ENCODE results near the gene CTPS2.

The CTPS2 gene

DNA sequence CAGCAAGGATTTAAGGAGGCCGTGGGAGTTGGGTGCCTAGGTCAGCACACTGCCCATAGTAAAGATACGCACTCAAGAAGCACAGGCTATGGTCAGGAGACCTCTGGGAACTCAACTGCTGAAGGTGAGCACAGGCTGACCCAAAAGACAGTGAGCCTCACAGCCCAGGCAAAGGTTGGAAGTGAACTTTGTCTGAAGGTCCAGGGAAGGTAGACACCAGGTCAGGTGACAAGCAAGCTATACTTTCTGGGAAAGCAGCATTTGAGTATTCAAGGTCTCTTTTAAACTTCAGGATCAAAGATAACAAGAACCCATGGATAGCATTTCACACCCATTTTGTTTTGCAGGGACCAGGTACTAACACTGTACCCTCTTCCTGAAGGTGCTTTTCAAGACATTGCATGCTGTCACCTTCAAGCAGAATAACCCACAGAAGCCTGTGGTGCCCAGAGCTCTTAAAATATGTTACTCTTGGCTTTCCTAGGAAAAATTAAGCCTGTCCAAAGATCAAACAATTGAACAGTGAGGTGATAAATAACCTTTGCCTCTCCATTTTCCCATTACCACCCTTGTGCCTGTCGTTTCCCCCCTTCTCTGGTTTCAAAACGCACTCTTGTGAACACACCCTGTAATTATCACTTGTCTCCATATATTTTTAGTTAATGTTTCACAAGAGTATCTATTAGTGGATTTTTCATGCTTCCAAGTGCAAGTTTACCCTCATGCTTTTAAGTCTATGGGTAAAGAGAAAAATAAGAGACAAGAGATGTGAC lies 65.9 kb downstream of the CTPS2 start:
- TF ChIP-seq, protein P1, sequence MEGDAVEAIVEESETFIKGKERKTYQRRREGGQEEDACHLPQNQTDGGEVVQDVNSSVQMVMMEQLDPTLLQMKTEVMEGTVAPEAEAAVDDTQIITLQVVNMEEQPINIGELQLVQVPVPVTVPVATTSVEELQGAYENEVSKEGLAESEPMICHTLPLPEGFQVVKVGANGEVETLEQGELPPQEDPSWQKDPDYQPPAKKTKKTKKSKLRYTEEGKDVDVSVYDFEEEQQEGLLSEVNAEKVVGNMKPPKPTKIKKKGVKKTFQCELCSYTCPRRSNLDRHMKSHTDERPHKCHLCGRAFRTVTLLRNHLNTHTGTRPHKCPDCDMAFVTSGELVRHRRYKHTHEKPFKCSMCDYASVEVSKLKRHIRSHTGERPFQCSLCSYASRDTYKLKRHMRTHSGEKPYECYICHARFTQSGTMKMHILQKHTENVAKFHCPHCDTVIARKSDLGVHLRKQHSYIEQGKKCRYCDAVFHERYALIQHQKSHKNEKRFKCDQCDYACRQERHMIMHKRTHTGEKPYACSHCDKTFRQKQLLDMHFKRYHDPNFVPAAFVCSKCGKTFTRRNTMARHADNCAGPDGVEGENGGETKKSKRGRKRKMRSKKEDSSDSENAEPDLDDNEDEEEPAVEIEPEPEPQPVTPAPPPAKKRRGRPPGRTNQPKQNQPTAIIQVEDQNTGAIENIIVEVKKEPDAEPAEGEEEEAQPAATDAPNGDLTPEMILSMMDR (conservative IDR thresholded peaks at IDR 0.05; ENCODE audit: control insufficient read depth, insufficient read depth, low read depth, low read length) = no peak
- H3K4me3 ChIP-seq (ENCODE audit: control insufficient read depth, low read depth, low read length) = no peak overlapping the region
- DNase-seq (ENCODE audit: low read depth) = no peak

DNA sequence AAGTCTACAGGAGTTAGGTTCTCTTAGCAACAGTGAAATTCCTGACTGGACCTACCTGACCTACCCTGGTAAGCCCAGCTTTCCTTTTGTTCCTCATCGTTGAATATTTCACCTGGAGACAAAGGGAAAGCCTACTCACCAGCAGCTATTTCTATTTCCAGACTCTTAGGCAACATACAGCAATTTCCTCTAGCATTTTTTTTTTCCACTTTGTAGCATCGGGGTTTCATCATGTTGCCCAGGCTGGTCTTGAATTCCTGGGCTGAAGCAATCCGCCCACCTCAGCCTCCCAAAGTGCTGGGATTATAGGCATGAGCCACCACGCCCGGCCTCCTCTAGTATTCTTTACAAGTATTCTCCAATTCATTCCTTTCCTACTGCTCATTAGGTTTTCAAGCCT lies 69.3 kb downstream of the CTPS2 start:
- peak; percentile 50 for DNase-seq (ENCODE audit: low read depth)
- no peak overlapping the region for H3K4me3 ChIP-seq (ENCODE audit: control insufficient read depth, low read depth, low read length)
- TF ChIP-seq, protein P1 (conservative IDR thresholded peaks at IDR 0.05; ENCODE audit: control insufficient read depth, insufficient read depth, low read depth, low read length) = no peak

DNA sequence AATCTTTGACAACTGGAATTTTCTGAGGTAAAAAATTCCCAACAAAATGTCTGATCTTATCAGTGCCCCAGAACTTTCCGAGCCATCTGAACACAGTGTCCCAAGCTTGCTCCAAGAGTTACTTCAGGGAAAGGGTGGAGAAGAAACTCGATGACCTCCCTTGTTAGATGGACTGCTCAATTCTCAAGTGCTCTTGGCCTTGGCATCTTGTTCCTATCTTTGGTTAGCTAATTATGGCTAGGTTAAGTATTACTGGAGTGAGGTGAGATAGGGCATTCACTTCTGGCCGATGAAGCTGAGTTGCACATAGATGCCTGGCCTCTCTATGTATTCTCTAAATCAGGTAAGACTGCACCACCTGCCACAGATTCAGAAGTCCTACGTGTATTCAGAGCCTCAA lies 71.6 kb downstream of the CTPS2 start:
- no peak for DNase-seq (ENCODE audit: low read depth)
- H3K4me3 ChIP-seq (ENCODE audit: control insufficient read depth, low read depth, low read length) = no peak overlapping the region
- TF ChIP-seq, protein P1 (conservative IDR thresholded peaks at IDR 0.05; ENCODE audit: control insufficient read depth, insufficient read depth, low read depth, low read length) = no peak

DNA sequence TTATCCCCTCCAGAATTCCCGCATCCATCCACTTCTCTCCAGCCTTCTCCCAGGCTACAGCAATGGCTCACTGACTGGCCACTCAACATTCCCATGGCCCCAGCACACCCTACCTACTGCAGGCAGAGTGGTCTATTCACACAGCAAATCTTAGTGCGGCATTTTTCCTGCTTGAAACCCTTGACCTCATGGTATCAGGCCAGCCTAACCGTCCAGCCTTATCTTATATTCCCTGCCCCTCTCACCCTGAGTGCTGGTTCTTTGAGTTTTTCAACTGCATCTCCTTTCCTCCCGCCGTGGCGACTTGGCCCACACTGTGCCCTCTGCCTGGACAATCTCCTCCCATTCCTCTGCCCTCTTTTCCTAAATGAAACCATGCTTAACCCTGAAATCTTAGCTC lies 72.5 kb downstream of the CTPS2 start:
- no peak for DNase-seq (ENCODE audit: low read depth)
- TF ChIP-seq, protein P1 (conservative IDR thresholded peaks at IDR 0.05; ENCODE audit: control insufficient read depth, insufficient read depth, low read depth, low read length) = no peak
- no peak overlapping the region for H3K4me3 ChIP-seq (ENCODE audit: control insufficient read depth, low read depth, low read length)

DNA sequence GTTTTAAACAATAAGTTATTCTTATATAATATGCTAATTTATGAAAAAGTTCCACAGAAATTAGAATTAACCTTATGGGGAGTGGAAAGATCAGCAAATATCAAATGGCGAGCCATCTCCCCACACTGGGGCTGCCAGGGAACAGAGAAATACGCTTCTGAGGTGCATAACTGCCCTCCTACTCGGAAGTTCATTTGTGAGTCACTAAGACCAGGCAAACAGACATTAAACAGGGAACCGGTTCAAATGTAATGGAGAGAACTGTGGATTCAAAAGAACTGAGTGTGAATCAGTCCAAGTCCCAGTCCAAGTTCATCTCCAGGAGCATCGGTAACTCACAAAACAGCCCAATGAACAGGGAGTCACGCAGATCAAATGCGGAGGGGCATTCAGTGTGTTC lies 73.9 kb downstream of the CTPS2 start:
- no peak overlapping the region for H3K4me3 ChIP-seq (ENCODE audit: control insufficient read depth, low read depth, low read length)
- TF ChIP-seq, protein P1 (conservative IDR thresholded peaks at IDR 0.05; ENCODE audit: control insufficient read depth, insufficient read depth, low read depth, low read length) = no peak
- DNase-seq (ENCODE audit: low read depth) = peak; percentile 30

DNA sequence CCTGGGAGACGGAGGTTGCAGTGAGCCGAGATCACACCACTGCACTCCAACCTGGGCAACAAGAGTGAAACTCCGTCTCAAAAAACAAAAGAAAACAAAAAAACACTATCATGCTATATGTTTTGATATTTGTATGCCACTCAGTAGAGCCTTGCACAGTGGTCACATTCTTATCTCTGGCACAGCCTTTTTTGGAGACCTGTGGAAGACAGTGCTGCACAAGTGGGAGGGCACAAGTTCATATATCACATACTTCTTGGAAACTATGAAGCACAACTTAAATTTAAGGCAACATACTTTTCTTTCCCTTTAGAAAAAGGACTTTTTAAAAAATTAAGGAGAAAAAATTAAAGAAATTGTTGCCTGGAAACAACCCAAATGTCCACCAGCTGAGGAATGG lies 76.9 kb downstream of the CTPS2 start:
- no peak overlapping the region for H3K4me3 ChIP-seq (ENCODE audit: control insufficient read depth, low read depth, low read length)
- TF ChIP-seq, protein P1 (conservative IDR thresholded peaks at IDR 0.05; ENCODE audit: control insufficient read depth, insufficient read depth, low read depth, low read length) = no peak
- DNase-seq (ENCODE audit: low read depth) = no peak
